ENCODE data around the gene FGR.
"Not testable (repeated sequence)": the region's sequence is repeated elsewhere in the genome, so short reads cannot be mapped to it uniquely, and the experiment has no call there.

FGR gene

GRCh38 chr1:27634177-27634984 lies 604 bp downstream of the FGR start:
- DNase-seq (ENCODE audit: low read depth) = peak; percentile 37

- no peak for DNase-seq (ENCODE audit: low read depth)
Measured at GRCh38 chr1:27633640-27634176, 1.3 kb downstream of the FGR start.

- DNase-seq (ENCODE audit: low read depth) = no peak
Measured at GRCh38 chr1:27633298-27633610, 1.7 kb downstream of the FGR start.

GRCh38 chr1:27632387-27633297 lies 2.3 kb downstream of the FGR start:
- DNase-seq (ENCODE audit: low read depth) = no peak

GRCh38 chr1:27630859-27631491 lies 4.0 kb downstream of the FGR start:
- no peak for DNase-seq (ENCODE audit: low read depth)

GRCh38 chr1:27628712-27629111 lies 6.3 kb downstream of the FGR start:
- DNase-seq (ENCODE audit: low read depth) = no peak

- DNase-seq (ENCODE audit: low read depth) = not testable (repeated sequence)
Measured at GRCh38 chr1:27627733-27628132, 7.3 kb downstream of the FGR start.

GRCh38 chr1:27627061-27627460 lies 7.9 kb downstream of the FGR start:
- no peak for DNase-seq (ENCODE audit: low read depth)

- DNase-seq (ENCODE audit: low read depth) = no peak
Measured at GRCh38 chr1:27626031-27626935, 8.7 kb downstream of the FGR start.

GRCh38 chr1:27624467-27625178 lies 10.4 kb downstream of the FGR start:
- DNase-seq (ENCODE audit: low read depth) = no peak

- no peak for DNase-seq (ENCODE audit: low read depth)
Measured at GRCh38 chr1:27623327-27624212, 11.4 kb downstream of the FGR start.

GRCh38 chr1:27622828-27623227 lies 12.2 kb downstream of the FGR start:
- no peak for DNase-seq (ENCODE audit: low read depth)

GRCh38 chr1:27621051-27621920 lies 13.7 kb downstream of the FGR start:
- DNase-seq (ENCODE audit: low read depth) = peak; percentile 66

GRCh38 chr1:27619782-27620438 lies 15.1 kb downstream of the FGR start:
- DNase-seq (ENCODE audit: low read depth) = not testable (repeated sequence)

- no peak for DNase-seq (ENCODE audit: low read depth)
Measured at GRCh38 chr1:27618341-27619082, 16.5 kb downstream of the FGR start.

GRCh38 chr1:27617420-27617819 lies 17.6 kb downstream of the FGR start:
- DNase-seq (ENCODE audit: low read depth) = no peak

- no peak for DNase-seq (ENCODE audit: low read depth)
Measured at GRCh38 chr1:27616441-27616840, 18.5 kb downstream of the FGR start.

Measured in ELR (cell line).